OCI-LY3 (cell line): ENCODE data around the gene ELOVL2.
A peak's percentile ranks its signal among the peaks of the same experiment; 100 is the strongest.

Source experiments
- H2AFZ ChIP-seq: fragments of 200-600, 300-600 bp; shearing (Covaris generic); 2 replicates; pipeline ENCODE4 v1.6.0; 2014; ENCODE audit warnings: antibody characterized with exemption, low read depth, low read length
- H3K27ac ChIP-seq: fragments of 200-600, 300-600 bp; sonication (generic); 2 replicates; pipeline ENCODE4 v1.5.1; 2014; ENCODE audit warnings: mild to moderate bottlenecking, low read length, moderate library complexity, mixed read lengths
- H3K27me3 ChIP-seq: fragments of 200-600, 300-600 bp; sonication (generic); 2 replicates; pipeline ENCODE4 v1.6.1; 2014; ENCODE audit warnings: low read depth, low read length, mixed read lengths
- H3K36me3 ChIP-seq: fragments of 200-600, 300-600 bp; sonication (generic); replicated peaks from 2 replicates; pipeline ENCODE3; 2014; ENCODE audit warnings: low read depth, low read length, mixed read lengths
- H3K4me1 ChIP-seq: fragments of 300-600, 200-600 bp; sonication (generic); 2 replicates; pipeline ENCODE4 v1.6.1; 2014; ENCODE audit warnings: low read length, mixed read lengths
- H3K4me2 ChIP-seq: fragments of 200-600, 300-600 bp; sonication (generic); 2 replicates; pipeline ENCODE4 v1.6.1; 2014; ENCODE audit warnings: low read length, mixed read lengths
- H3K4me3 ChIP-seq: fragments of 300-600, 200-600 bp; sonication (generic); 2 replicates; pipeline ENCODE4 v1.5.1; 2014; ENCODE audit warnings: antibody characterized with exemption, mild to moderate bottlenecking, low read length, moderate library complexity
- H3K79me2 ChIP-seq: fragments of 300-600, 200-600 bp; shearing (Covaris generic); 2 replicates; pipeline ENCODE4 v1.6.1; 2014; ENCODE audit warnings: mild to moderate bottlenecking, low read length, mixed read lengths
- H3K9ac ChIP-seq: fragments of 300-600, 200-600 bp; shearing (Covaris generic); 2 replicates; pipeline ENCODE4 v1.6.0; 2014; ENCODE audit warnings: mild to moderate bottlenecking, low read length, moderate library complexity
- H3K9me3 ChIP-seq: fragments of 200-600, 300-600 bp; shearing (Covaris generic); 2 replicates; pipeline ENCODE4 v1.6.1; 2014; ENCODE audit warnings: low read length, mixed read lengths; ENCODE audit not compliant: insufficient read depth
- H4K20me1 ChIP-seq: fragments of 200-600, 300-600 bp; sonication (generic); 2 replicates; pipeline ENCODE4 v1.6.1; 2016; ENCODE audit warnings: low read length, mixed read lengths; ENCODE audit not compliant: insufficient read depth
- EZH2phosphoT487 ChIP-seq: fragments of 200-600 bp; shearing (Covaris generic); IDR thresholded peaks from 2 replicates; pipeline ENCODE4 v1.6.1; 2018; ENCODE audit warnings: antibody characterized with exemption, mixed run types, low read depth
- TF ChIP-seq, protein P1 (sequence below): fragments of 200-600, 300-600 bp; sonication (generic); IDR thresholded peaks from 2 replicates; pipeline ENCODE4 v1.5.1; 2014; ENCODE audit warnings: antibody characterized with exemption, low read length, low read depth

Gene ELOVL2

DNA sequence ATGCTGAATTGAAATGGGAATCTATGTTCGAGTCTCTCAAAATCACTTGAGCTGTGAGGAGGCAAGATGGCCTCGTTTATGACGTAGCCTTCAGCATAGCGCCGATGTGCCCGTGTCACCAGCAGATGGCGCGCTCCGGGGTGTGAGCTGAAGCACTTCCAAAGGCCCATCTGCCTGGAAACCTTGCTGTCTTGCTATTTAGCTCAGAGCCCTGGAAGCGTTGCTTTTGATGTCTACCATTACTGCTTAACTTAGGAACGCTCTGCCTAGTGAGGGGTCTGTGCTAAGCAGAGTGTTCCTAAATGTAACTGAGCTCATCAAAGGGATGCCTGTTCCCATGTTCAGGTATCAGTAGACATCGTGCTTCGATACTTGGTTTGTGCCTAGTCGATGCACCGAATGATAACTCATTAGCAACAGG lies 89.5 kb downstream of the ELOVL2 start:
- Histone ChIP-seq H3K9ac (no peak overlapping the region), H3K4me3 (no peak overlapping the region), H3K27me3 (no peaks in the 10 kb centered on the region), H3K9me3 (no peaks in the 10 kb centered on the region), H4K20me1 (no peaks in the 10 kb centered on the region), H3K36me3 (no peaks in the 10 kb centered on the region), H3K79me2 (no peaks in the 10 kb centered on the region), H3K4me2 (peak overlapping the region; percentile 37), H3K4me1 (no peaks in the 10 kb centered on the region), H2AFZ (peak overlapping the region; percentile 89), H3K27ac (no peak overlapping the region)
- TF ChIP-seq, protein P1, sequence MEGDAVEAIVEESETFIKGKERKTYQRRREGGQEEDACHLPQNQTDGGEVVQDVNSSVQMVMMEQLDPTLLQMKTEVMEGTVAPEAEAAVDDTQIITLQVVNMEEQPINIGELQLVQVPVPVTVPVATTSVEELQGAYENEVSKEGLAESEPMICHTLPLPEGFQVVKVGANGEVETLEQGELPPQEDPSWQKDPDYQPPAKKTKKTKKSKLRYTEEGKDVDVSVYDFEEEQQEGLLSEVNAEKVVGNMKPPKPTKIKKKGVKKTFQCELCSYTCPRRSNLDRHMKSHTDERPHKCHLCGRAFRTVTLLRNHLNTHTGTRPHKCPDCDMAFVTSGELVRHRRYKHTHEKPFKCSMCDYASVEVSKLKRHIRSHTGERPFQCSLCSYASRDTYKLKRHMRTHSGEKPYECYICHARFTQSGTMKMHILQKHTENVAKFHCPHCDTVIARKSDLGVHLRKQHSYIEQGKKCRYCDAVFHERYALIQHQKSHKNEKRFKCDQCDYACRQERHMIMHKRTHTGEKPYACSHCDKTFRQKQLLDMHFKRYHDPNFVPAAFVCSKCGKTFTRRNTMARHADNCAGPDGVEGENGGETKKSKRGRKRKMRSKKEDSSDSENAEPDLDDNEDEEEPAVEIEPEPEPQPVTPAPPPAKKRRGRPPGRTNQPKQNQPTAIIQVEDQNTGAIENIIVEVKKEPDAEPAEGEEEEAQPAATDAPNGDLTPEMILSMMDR = peak; percentile 75
- no peak for TF ChIP-seq EZH2phosphoT487

DNA sequence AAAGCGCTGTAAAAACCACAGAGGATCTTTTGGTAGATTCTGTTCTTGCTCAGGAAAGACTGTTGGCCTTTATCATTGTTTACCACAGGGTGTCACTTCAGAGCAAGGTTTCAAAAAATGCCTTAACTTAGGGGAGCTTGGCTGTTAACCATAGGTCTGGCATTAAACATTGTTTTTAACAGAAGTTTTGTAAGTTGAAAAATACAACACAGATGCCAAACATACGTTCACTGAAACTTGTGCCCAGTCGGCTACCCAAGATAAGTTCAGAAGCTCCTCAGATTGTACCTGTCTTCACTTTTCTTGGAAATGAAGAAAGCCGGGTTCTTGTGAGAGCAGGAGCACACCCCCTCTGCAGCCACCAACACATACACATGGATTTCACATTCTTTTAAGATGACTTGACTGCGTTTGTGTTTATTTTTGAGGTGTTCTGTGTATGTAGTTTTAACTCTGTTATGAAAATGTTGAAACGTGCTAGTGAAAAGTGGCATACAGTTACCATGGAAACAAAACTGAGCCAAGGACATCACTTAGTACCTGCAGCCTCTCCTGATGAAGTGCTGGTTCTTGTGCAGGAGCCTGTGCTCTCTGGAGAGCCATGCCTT lies 92.3 kb downstream of the ELOVL2 start:
- H3K4me2 ChIP-seq = no peak overlapping the region

DNA sequence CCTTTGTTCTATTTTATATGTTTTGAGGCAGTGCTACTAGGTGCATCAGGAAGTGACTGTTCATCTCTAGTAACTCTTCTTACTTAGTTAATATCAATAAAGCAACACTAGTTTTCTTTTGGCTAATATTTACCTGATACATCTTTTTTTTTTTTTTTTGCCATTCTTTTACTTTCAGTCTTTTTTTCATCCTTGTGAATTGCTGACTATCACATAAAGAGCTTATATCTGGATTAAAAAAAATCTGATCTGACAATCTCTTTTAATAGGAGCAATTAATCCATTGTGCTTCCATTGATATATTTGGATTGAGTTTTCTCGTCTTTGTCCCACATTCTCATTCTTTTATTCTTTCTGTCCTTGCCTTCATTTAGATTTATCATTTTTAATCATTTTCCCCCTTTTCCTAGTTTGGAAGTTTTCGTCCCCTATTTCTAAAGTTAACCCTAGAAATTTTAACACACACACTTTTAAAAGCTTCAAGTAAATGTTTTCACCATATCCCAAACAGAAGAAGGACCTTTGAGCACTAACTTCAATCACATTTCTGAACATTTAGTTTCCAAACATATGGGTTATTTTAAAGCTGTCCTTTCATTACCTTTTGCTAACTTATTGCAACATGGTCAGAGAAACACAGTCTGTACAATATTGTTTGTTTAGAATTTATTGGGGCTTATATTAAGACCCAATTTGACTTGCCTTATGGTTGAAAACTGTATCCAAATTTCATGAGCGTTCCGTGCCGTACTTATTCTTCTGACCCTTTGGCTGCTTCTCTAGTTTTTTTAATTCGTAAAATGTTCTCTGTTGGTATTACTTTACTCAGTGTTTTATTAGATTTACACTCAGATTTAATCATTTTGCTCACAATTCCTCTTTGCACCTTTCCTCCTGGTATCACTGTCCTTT lies 94.3 kb downstream of the ELOVL2 start:
- Histone ChIP-seq H2AFZ (no peak overlapping the region), H3K27ac (no peak overlapping the region)
- TF ChIP-seq EZH2phosphoT487 = no peak
- TF ChIP-seq, protein P1 = no peak

More for the DNA sequence above, 92.3 kb downstream of the ELOVL2 start:
- H3K4me1 ChIP-seq = no peaks in the 10 kb centered on the region
- H4K20me1 ChIP-seq = no peaks in the 10 kb centered on the region
- no peak overlapping the region for H3K4me3 ChIP-seq
- no peak overlapping the region for H3K9ac ChIP-seq
- no peaks in the 10 kb centered on the region for H3K9me3 ChIP-seq
- H3K27me3 ChIP-seq = no peaks in the 10 kb centered on the region
- no peak overlapping the region for H3K27ac ChIP-seq
- no peaks in the 10 kb centered on the region for H3K79me2 ChIP-seq
- no peak for TF ChIP-seq EZH2phosphoT487
- TF ChIP-seq, protein P1 = peak; percentile 61
- H3K36me3 ChIP-seq = no peaks in the 10 kb centered on the region
- no peak overlapping the region for H2AFZ ChIP-seq

DNA sequence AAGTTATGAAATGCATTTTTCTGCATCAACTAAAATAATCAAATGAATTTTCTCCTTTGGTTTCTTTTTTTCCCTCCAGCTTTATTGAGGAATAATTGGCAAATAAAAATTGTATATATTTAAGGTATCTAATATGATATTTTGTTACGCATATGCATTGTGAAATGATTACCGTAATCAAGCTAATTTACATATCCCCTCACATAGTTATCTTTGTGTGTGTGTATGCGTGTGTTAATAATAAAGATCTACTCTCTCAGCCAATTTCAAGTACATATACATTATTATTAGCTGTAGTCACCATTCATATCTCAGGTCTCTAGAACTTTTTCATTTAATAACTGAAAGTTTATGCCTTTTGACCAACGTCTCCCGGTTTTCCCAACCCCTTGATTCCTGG lies 96.1 kb downstream of the ELOVL2 start:
- no peak overlapping the region for H3K4me3 ChIP-seq
- H3K79me2 ChIP-seq = no peaks in the 10 kb centered on the region
- no peaks in the 10 kb centered on the region for H3K9me3 ChIP-seq
- no peaks in the 10 kb centered on the region for H3K36me3 ChIP-seq
- no peaks in the 10 kb centered on the region for H4K20me1 ChIP-seq
- no peak overlapping the region for H3K27ac ChIP-seq
- no peaks in the 10 kb centered on the region for H3K27me3 ChIP-seq
- H3K4me1 ChIP-seq = no peaks in the 10 kb centered on the region
- H3K4me2 ChIP-seq = no peak overlapping the region
- H3K9ac ChIP-seq = no peak overlapping the region
- no peak for TF ChIP-seq EZH2phosphoT487
- TF ChIP-seq, protein P1 = no peak
- no peak overlapping the region for H2AFZ ChIP-seq

More for the DNA sequence above, 94.3 kb downstream of the ELOVL2 start:
- no peak overlapping the region for H3K9ac ChIP-seq
- H3K4me3 ChIP-seq = no peak overlapping the region
- no peaks in the 10 kb centered on the region for H4K20me1 ChIP-seq
- no peaks in the 10 kb centered on the region for H3K9me3 ChIP-seq
- no peaks in the 10 kb centered on the region for H3K27me3 ChIP-seq
- H3K4me2 ChIP-seq = no peak overlapping the region
- no peaks in the 10 kb centered on the region for H3K36me3 ChIP-seq
- H3K4me1 ChIP-seq = no peaks in the 10 kb centered on the region
- H3K79me2 ChIP-seq = no peaks in the 10 kb centered on the region
